ENCODE measurements around the gene HELLS. TPM values are rescaled to one million over a fixed set of nuclear protein-coding genes. Genes with fewer than 3 reads are reported as not detected.
"Not testable (repeated sequence)": the region's sequence is repeated elsewhere in the genome, so short reads cannot be mapped to it uniquely, and the experiment has no call there.

Gene HELLS
- total RNA-seq, 1 donor, result 139 TPM

DNA sequence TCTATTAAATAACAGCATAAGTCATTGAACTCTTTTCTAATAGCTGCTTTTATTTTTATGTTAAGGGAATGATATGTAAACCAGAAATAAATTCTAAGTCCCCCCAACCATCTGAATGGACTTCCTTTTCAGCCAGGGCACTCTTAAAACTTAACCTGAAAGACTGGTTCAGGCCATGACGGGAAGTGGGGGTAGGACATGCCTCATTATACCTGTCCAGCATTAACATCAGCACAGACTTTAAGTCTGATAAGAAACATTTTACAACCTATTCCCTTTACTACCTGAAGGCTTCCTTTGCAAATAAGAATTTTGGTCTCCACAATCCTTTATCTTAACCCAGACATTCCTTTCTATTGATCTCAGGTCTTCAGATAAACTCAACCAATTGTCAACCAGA, 81.9 kb downstream of the HELLS start:
- no peak for DNase-seq (ENCODE audit: low read depth)
- TF ChIP-seq, protein P1, sequence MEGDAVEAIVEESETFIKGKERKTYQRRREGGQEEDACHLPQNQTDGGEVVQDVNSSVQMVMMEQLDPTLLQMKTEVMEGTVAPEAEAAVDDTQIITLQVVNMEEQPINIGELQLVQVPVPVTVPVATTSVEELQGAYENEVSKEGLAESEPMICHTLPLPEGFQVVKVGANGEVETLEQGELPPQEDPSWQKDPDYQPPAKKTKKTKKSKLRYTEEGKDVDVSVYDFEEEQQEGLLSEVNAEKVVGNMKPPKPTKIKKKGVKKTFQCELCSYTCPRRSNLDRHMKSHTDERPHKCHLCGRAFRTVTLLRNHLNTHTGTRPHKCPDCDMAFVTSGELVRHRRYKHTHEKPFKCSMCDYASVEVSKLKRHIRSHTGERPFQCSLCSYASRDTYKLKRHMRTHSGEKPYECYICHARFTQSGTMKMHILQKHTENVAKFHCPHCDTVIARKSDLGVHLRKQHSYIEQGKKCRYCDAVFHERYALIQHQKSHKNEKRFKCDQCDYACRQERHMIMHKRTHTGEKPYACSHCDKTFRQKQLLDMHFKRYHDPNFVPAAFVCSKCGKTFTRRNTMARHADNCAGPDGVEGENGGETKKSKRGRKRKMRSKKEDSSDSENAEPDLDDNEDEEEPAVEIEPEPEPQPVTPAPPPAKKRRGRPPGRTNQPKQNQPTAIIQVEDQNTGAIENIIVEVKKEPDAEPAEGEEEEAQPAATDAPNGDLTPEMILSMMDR (IDR thresholded peaks at IDR 0.05; ENCODE audit: insufficient read depth, low read length), result no peak
- no peak overlapping the region for H3K4me3 ChIP-seq (ENCODE audit: low read depth, low read length)

DNA sequence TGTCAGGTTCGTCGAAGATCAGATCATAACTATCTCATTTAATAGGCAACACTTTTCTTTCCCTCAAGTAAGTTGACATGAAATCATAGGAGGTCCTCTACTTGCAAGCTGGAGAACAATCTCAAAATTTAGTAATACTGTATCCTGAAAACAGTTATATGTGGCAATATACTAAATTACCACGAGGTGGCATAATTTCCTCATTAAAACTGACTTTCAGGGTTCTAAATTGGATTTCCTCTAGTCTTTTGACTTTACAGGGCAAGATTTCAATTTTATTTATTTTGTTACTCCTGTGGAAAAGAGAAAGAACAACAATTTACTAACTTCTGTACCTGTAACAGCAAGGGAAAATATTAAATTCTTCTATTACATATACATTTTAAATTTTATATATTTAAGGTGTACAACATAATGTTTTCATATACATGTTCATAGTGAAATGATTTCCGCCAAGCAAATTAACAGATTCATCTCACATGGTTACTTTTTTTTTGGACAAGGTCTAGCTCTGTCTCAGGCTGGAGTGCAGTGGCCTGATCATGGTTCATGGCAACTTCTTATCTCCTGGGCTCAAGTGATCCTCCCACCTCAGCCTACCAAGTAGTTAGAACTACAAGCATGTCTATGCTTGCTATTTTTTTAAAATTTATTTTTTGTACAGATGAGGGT, 84.6 kb downstream of the HELLS start:
- peak; percentile 51 for DNase-seq (ENCODE audit: low read depth)
- TF ChIP-seq, protein P1 (IDR thresholded peaks at IDR 0.05; ENCODE audit: insufficient read depth, low read length), result peak; percentile 62
- H3K4me3 ChIP-seq (ENCODE audit: low read depth, low read length), result no peak overlapping the region

DNA sequence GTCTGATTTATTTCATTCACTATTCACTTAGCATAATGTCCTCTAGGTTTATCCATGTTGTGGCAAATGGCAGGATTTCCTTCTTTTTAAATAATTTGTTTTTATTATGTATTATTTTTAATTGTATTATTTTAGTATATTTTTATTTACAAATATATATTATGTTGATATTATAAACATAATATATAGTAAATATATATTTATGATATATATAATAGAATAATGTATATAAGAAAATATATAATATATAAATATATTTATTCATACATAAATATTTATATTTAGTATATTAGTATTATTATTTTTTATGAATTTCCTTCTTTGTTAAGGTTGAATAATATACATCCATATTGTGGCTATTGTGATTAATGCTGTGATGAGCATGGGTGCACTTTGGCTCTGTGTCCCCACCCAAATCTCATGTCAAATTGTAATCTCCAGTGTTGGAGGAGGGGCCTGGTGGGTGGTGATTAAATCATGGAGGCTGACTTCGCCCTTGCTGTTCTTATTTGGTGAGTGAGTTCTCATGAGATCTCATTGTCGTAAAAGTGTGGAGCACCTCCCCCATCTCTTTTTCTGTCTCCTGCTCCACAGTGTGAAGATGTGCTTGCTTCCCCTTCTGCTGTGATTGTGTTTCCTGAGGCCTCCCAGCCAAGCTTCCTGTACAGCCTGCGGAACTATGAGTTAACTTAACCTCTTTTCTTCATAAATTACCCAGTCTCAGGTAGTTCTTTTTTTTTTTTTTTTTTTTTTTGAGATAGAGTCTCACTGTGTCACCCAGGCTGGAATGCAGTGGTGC, 85.7 kb downstream of the HELLS start:
- TF ChIP-seq, protein P1 (IDR thresholded peaks at IDR 0.05; ENCODE audit: insufficient read depth, low read length), result no peak
- DNase-seq (ENCODE audit: low read depth), result no peak

DNA sequence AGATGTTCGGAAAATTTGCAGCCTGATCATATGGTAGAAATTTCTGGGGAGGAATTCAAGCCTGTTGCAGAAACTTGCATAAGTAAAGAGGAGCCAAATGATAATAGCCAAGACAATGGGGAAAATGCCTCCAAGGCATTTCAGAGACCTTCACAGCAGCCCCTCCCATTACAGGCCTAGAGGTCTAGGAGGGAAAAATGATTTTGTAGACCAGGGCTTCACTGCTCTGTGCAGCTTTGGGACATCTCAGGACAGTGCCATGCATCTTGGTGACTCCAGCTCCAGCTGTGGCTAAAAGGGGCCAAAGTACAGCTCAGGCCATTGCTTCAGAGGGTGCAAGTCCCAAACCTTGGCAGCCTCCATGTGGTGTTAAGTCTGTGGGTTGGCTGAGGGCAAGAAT, 87.4 kb downstream of the HELLS start:
- TF ChIP-seq, protein P1 (IDR thresholded peaks at IDR 0.05; ENCODE audit: insufficient read depth, low read length), result no peak
- H3K4me3 ChIP-seq (ENCODE audit: low read depth, low read length), result no peak overlapping the region
- no peak for DNase-seq (ENCODE audit: low read depth)

More for the DNA sequence above, 85.7 kb downstream of the HELLS start:
- no peak overlapping the region for H3K4me3 ChIP-seq (ENCODE audit: low read depth, low read length)

DNA sequence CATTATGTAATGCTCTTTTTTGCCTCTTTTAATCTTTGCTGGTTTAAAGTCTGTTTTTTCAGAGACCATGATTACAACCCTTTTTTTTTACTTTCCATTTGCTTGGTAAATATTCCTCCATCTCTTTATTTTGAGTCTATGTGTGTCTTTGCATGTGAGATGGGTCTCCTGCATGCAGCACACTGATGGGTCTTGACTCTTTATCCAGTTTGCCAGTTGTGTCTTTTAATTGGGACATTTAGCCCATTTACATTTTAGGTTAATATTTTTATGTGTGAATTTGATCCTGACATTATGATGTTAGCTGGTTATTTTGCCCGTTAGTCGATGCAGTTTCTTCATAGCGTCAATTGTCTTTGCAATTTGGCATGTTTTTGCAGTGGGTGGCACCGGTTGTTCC, 92.5 kb downstream of the HELLS start:
- H3K4me3 ChIP-seq (ENCODE audit: low read depth, low read length), result not testable (repeated sequence)

DNA sequence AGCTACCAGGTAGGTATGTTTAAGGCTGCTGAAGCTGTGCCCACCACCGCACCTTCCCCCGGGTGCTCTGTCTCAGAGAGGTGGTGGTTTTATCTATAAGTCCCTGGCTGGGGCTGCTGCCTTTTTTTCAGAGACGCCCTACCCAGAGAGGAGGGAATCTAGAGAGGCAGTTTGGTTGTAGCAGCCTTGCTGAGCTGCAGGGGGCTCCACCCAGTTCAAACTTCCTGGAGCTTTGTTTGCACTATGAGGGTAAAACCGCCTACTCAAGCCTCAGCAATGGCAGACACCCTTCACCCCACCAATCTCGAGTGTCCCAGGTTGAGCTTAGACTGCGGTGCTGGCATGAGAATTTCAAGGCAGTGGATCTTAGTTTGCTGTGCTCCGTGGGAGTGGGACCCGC, 94.3 kb downstream of the HELLS start:
- no peak for DNase-seq (ENCODE audit: low read depth)
- TF ChIP-seq, protein P1 (IDR thresholded peaks at IDR 0.05; ENCODE audit: insufficient read depth, low read length), result no peak
- H3K4me3 ChIP-seq (ENCODE audit: low read depth, low read length), result no peak overlapping the region

More for the DNA sequence above, 92.5 kb downstream of the HELLS start:
- not testable (repeated sequence) for DNase-seq (ENCODE audit: low read depth)

DNA sequence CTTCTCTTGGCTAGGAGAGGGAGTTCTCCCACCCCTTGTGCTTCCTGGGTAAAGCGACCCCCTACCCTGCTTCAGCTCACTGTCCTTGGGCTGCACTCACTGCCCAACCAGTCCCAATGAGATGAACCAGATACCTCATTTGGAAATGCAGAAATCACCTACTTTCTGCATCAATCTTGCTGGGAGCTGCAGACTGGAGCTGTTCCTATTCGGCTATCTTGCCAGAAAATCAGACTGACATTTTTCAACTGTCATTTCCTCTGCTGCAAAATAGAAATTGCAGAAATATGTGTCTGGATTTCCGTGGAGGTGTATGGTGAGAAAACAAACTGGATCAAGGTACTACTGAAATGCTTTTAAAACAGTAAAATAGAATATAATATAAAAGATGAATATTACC, 95.0 kb downstream of the HELLS start:
- no peak for DNase-seq (ENCODE audit: low read depth)
- TF ChIP-seq, protein P1 (IDR thresholded peaks at IDR 0.05; ENCODE audit: insufficient read depth, low read length), result no peak
- H3K4me3 ChIP-seq (ENCODE audit: low read depth, low read length), result no peak overlapping the region
